HepG2 (cell line): Measurements from ENCODE around the gene ETV2. TPM values are rescaled to one million over a fixed set of nuclear protein-coding genes. Genes with fewer than 3 reads are reported as not detected.

Source experiments
- ARID2 ChIP-seq: sonication (generic); formaldehyde crosslinking; IDR thresholded peaks from 2 replicates; pipeline ENCODE4 v1.8.1; 2022; ENCODE audit warnings: mild to moderate bottlenecking, missing genetic modification reagents, borderline replicate concordance
- ASH2L ChIP-seq: fragments of 300-600, 200-600 bp; sonication (generic); IDR thresholded peaks from 2 replicates; pipeline ENCODE4 v1.7.0; 2017; ENCODE audit warnings: low read depth, mild to moderate bottlenecking, moderate library complexity, mixed read lengths, low read length; ENCODE audit not compliant: insufficient read length
- BCLAF1 ChIP-seq: fragments of 450-650 bp; IDR thresholded peaks from 2 replicates; pipeline ENCODE4 v1.6.1; 2017; ENCODE audit warnings: mild to moderate bottlenecking
- ELF1 ChIP-seq: sonication (generic); formaldehyde crosslinking; IDR thresholded peaks from 2 replicates; pipeline ENCODE4 v1.4.0; 2020; ENCODE audit warnings: missing genetic modification reagents
- ETV5 ChIP-seq: IDR thresholded peaks from 2 replicates; pipeline ENCODE4 v1.6.1; 2018; ENCODE audit warnings: missing biosample characterization, missing genetic modification reagents, inconsistent platforms, borderline replicate concordance
- GPN1 ChIP-seq: sonication (generic); formaldehyde crosslinking; IDR thresholded peaks from 2 replicates; pipeline ENCODE4 v1.5.1; 2020; ENCODE audit warnings: missing genetic modification reagents, borderline replicate concordance
- HOXA5 ChIP-seq: sonication (generic); formaldehyde crosslinking; IDR thresholded peaks from 2 replicates; pipeline ENCODE4 v1.4.0; 2020; ENCODE audit warnings: missing genetic modification reagents
- JDP2 ChIP-seq: sonication (generic); formaldehyde crosslinking; IDR thresholded peaks from 2 replicates; pipeline ENCODE4 v1.8.1; 2022; ENCODE audit warnings: missing genetic modification reagents, borderline replicate concordance
- KDM5B ChIP-seq: sonication (generic); formaldehyde crosslinking; IDR thresholded peaks from 2 replicates; pipeline ENCODE4 v1.4.0; 2020; ENCODE audit warnings: missing genetic modification reagents, mild to moderate bottlenecking, borderline replicate concordance
- KLF13 ChIP-seq: sonication (generic); formaldehyde crosslinking; IDR thresholded peaks from 2 replicates; pipeline ENCODE4 v1.4.0; 2020; ENCODE audit warnings: mild to moderate bottlenecking, missing genetic modification reagents
- MBD4 ChIP-seq: IDR thresholded peaks from 2 replicates; pipeline ENCODE4 v1.6.1; 2012; ENCODE audit warnings: low read length, inconsistent platforms, borderline replicate concordance
- MEIS1 ChIP-seq: sonication (generic); formaldehyde crosslinking; IDR thresholded peaks from 2 replicates; pipeline ENCODE4 v1.9.0; 2021; ENCODE audit warnings: mild to moderate bottlenecking, missing genetic modification reagents, moderate library complexity, borderline replicate concordance
- MTERF4 ChIP-seq: sonication (generic); formaldehyde crosslinking; IDR thresholded peaks from 2 replicates; pipeline ENCODE4 v1.8.0; 2023; ENCODE audit warnings: mild to moderate bottlenecking, missing genetic modification reagents
- MXD4 ChIP-seq: IDR thresholded peaks from 2 replicates; pipeline ENCODE4 v1.6.1; 2016; ENCODE audit warnings: mild to moderate bottlenecking, missing biosample characterization, missing genetic modification reagents
- PBX2 ChIP-seq: IDR thresholded peaks from 2 replicates; pipeline ENCODE4 v1.6.1; 2016; ENCODE audit warnings: control low read depth
- PHF20 ChIP-seq: sonication (generic); formaldehyde crosslinking; IDR thresholded peaks from 2 replicates; pipeline ENCODE4 v1.5.0; 2020; ENCODE audit warnings: mild to moderate bottlenecking, missing genetic modification reagents
- PLRG1 ChIP-seq: fragments of 450-650 bp; conservative IDR thresholded peaks from 2 replicates; pipeline ENCODE4 v1.6.1; 2016
- RFX3 ChIP-seq: IDR thresholded peaks from 2 replicates; pipeline ENCODE4 v1.6.1; 2016; ENCODE audit warnings: missing biosample characterization, missing genetic modification reagents
- SMAD9 ChIP-seq: sonication (generic); formaldehyde crosslinking; IDR thresholded peaks from 2 replicates; pipeline ENCODE4 v1.5.1; 2020; ENCODE audit warnings: mild to moderate bottlenecking, missing genetic modification reagents
- SOX5 ChIP-seq: IDR thresholded peaks from 2 replicates; pipeline ENCODE4 v1.6.1; 2016; ENCODE audit warnings: borderline replicate concordance
- SP1 ChIP-seq, 2 experiments: fragments of 450-650 bp in 1 of 2; sonication (generic) in 1 of 2; formaldehyde crosslinking in 1 of 2; IDR thresholded peaks; 2 replicates each; pipeline versions ENCODE4 v1.4.0 to v1.6.1; 2016 to 2020; ENCODE audit warnings: missing genetic modification reagents in 1 of 2
- TARDBP ChIP-seq: sonication (generic); formaldehyde crosslinking; IDR thresholded peaks from 2 replicates; pipeline ENCODE4 v1.8.0; 2022; ENCODE audit warnings: mild to moderate bottlenecking, missing genetic modification reagents
- ZBTB33 ChIP-seq: sonication (generic); formaldehyde crosslinking; IDR thresholded peaks from 2 replicates; pipeline ENCODE4 v1.4.0; 2020; ENCODE audit warnings: missing genetic modification reagents
- ZNF333 ChIP-seq: sonication (generic); formaldehyde crosslinking; IDR thresholded peaks from 2 replicates; pipeline ENCODE4 v1.4.0; 2020; ENCODE audit warnings: mild to moderate bottlenecking, missing genetic modification reagents, borderline replicate concordance
- ZSCAN9 ChIP-seq: IDR thresholded peaks from 2 replicates; pipeline ENCODE4 v1.6.1; 2016; ENCODE audit warnings: borderline replicate concordance
- polyA plus RNA-seq, 8 experiments: library from polyadenylated mRNA; depleted of rRNA in 3 of 8; stranded (reverse) in 7 of 8; unstranded in 1 of 8; fragments of >200 nt; fragmentation: Illumina TruSeq in 4 of 8; extraction: Trizol in 4 of 8; gene quantifications; 2 replicates each; pipeline versions ENCODE4 v1.2.1 to v1.2.3, GENCODE V29; 2011 to 2016; ENCODE audit warnings: low read depth in 4 of 8, missing spikeins in 1 of 8, mixed read lengths in 1 of 8; ENCODE audit not compliant: insufficient read depth in 1 of 8
- total RNA-seq, 5 experiments: library from RNA; depleted of rRNA; stranded (reverse); fragments of >200 nt; fragmentation: Illumina TruSeq; extraction: Trizol; gene quantifications; 2 replicates each; pipeline ENCODE4 v1.2.3, GENCODE V29; 2016; ENCODE audit warnings: low read depth in 1 of 5

Gene ETV2
- total and polyA plus RNA-seq, 2 of the 13 experiments (the other 11 are each of a cell fraction or from before 2014, with no cell fraction given): 0.07 to 0.20 TPM

GRCh38 chr19:35693835-35694599, 52.5 kb downstream of the ETV2 start (continued):
- TF ChIP-seq MTERF4 (CRISPR knock-in tag): no peak
- no peak for TF ChIP-seq RFX3 (CRISPR knock-in tag)
- TF ChIP-seq TARDBP (CRISPR knock-in tag): no peak
- TF ChIP-seq HOXA5: no peak
- TF ChIP-seq PHF20 (CRISPR knock-in tag): no peak
- TF ChIP-seq PBX2: no peak
- no peak for TF ChIP-seq GPN1 (CRISPR knock-in tag)
- TF ChIP-seq SMAD9: no peak
- no peak for TF ChIP-seq ZSCAN9 (CRISPR knock-in tag)
- TF ChIP-seq ASH2L: no peak
- no peak for TF ChIP-seq JDP2
- peak; percentile 30; the same call in 1 of the 2 replicates for TF ChIP-seq SOX5 (CRISPR knock-in tag)
- no peak for TF ChIP-seq PLRG1
- no peak for TF ChIP-seq ELF1 (CRISPR knock-in tag)
- TF ChIP-seq MXD4 (CRISPR knock-in tag): no peak
- TF ChIP-seq MBD4: no peak
- TF ChIP-seq ZBTB33 (CRISPR knock-in tag): peak; percentile 70
- TF ChIP-seq MEIS1 (CRISPR knock-in tag): no peak
- TF ChIP-seq ZNF333 (CRISPR knock-in tag): no peak
- no peak for TF ChIP-seq BCLAF1
- no peak for TF ChIP-seq ARID2 (CRISPR knock-in tag)
- no peak for TF ChIP-seq KLF13 (CRISPR knock-in tag)
- TF ChIP-seq ETV5: no peak
- peak; percentile 33; the same call in 1 of the 2 replicates for TF ChIP-seq KDM5B (CRISPR knock-in tag)
- no peak for TF ChIP-seq SP1 (IDR thresholded peaks at IDR 0.05)
- no peak; the same call in 1 of the 2 replicates for TF ChIP-seq SP1 (CRISPR knock-in tag; IDR thresholded peaks at IDR 0.05)
